ENCODE results near the gene FAM216B. TPM values are rescaled to one million over a fixed set of nuclear protein-coding genes. Genes with fewer than 3 reads are reported as not detected.

Gene FAM216B
- total RNA-seq (2014; rRNA removed; shearing (Covaris generic)) (not detected in 2 replicates), polyA plus RNA-seq (2016; fragmentation: Nextera tagmentation; extraction: Ambion mirVana) (0.06 TPM in 1 of 2 replicates, not detected in the other)
- long read RNA-seq = 0 reads

GRCh38 chr13:42781352-42781751, at the start of gene FAM216B:
FAM216B (plus strand) TSS chr13:42781584; CDS start chr13:42784068, 2,484 bp downstream.
- no peaks in the 10 kb centered on the region for H3K4me1 ChIP-seq (ENCODE audit: insufficient read depth)
- no peak for TF ChIP-seq EZH2 (IDR thresholded peaks at IDR 0.05; ENCODE audit: low read depth, unreplicated experiment)
- no peak for TF ChIP-seq ZNF331 (CRISPR knock-in tag; IDR thresholded peaks at IDR 0.05; ENCODE audit: low read depth)
- no peak for TF ChIP-seq STAT1 (IDR thresholded peaks at IDR 0.05; ENCODE audit: unreplicated experiment)
- TF ChIP-seq POLR2AphosphoS5 (IDR thresholded peaks at IDR 0.05; ENCODE audit: low read depth) = no peak
- no peak for TF ChIP-seq JUNB (IDR thresholded peaks at IDR 0.05; ENCODE audit: unreplicated experiment)
- no peak for TF ChIP-seq ZNF462 (CRISPR knock-in tag; IDR thresholded peaks at IDR 0.05)
- no peak for TF ChIP-seq ETS1 (IDR thresholded peaks at IDR 0.05)
- TF ChIP-seq ZNF114 (CRISPR knock-in tag; IDR thresholded peaks at IDR 0.05) = no peak
- no peak for TF ChIP-seq CTCF (conservative IDR thresholded peaks at IDR 0.05; ENCODE audit: low read depth in 2 of 2)
- no peak for TF ChIP-seq NANOG (IDR thresholded peaks at IDR 0.05; ENCODE audit: borderline replicate concordance)
- TF ChIP-seq EZH2phosphoT487 (IDR thresholded peaks at IDR 0.05; ENCODE audit: unreplicated experiment) = no peak
- TF ChIP-seq REST (IDR thresholded peaks at IDR 0.05; ENCODE audit: unreplicated experiment) = no peak
- TF ChIP-seq CREB1 (CRISPR knock-in tag; IDR thresholded peaks at IDR 0.05; ENCODE audit: low read depth) = no peak
- H3K27ac Mint-ChIP-seq = no peak within 1 kb of the TSS
- H3F3A ChIP-seq (replicated peaks; ENCODE audit: low read depth) = no peaks in the 10 kb centered on the region
- H3K27me3 Mint-ChIP-seq (ENCODE audit: insufficient read depth, low read depth, poor library complexity) = peaks cover 1% of the 10 kb centered on the region
- no peak within 1 kb of the TSS for H2AFZ ChIP-seq
- H3K4me2 ChIP-seq = no peak within 1 kb of the TSS
- no peak for ATAC-seq
- peaks cover 14% of the 10 kb centered on the region; the same call in 2 of the 3 replicates for H3K9me3 Mint-ChIP-seq
- peaks cover 10% of the 10 kb centered on the region; the same call in 2 of the 3 replicates for H3K36me3 Mint-ChIP-seq (ENCODE audit: low read depth)
- DNase-seq (ENCODE audit: low spot score) = no peak
- no peaks in the 10 kb centered on the region for H3K27me3 ChIP-seq (ENCODE audit: insufficient read depth)
- no peaks in the 10 kb centered on the region for H3K79me2 ChIP-seq (replicated peaks; ENCODE audit: insufficient read depth)
- H3K27ac ChIP-seq (ENCODE audit: low read depth) = no peak within 1 kb of the TSS
- H3K9me2 ChIP-seq (ENCODE audit: insufficient read depth) = no peaks in the 10 kb centered on the region
- no peak within 1 kb of the TSS for H3K4me3 ChIP-seq
- peaks cover 5% of the 10 kb centered on the region; the same call in 1 of the 2 replicates for H3K36me3 ChIP-seq (ENCODE audit: insufficient read depth)
- no peaks in the 10 kb centered on the region for H4K20me1 ChIP-seq (replicated peaks; ENCODE audit: insufficient read depth)
- H3K4me1 Mint-ChIP-seq = peaks cover 2% of the 10 kb centered on the region; the same call in 1 of the 3 replicates
- H3K4me3 Mint-ChIP-seq = no peak within 1 kb of the TSS

Data from GM23338 (cell line).